ENCODE measurements around the gene NDUFS8. TPM values are rescaled to one million over a fixed set of nuclear protein-coding genes. Genes with fewer than 3 reads are reported as not detected.

The NDUFS8 gene
- total RNA-seq, 1 donor from 2014 or later = 125 TPM

- peak; percentile 43 for DNase-seq (ENCODE audit: low spot score)
- intact Hi-C loops (cut with micrococcal nuclease) = no loop called here
These were observed 33.6 kb upstream of the NDUFS8 start for GRCh38 chr11:67996622-67997474.

GRCh38 chr11:67997475-67997921, 33.0 kb upstream of the NDUFS8 start:
- peaks cover 13% of the 10 kb centered on the region for H3K4me1 Mint-ChIP-seq (ENCODE audit: low read depth)
- H3K4me3 Mint-ChIP-seq (ENCODE audit: low read depth) = no peak overlapping the region
- H3K9me3 Mint-ChIP-seq = no peaks in the 10 kb centered on the region

More at GRCh38 chr11:67996622-67997474, 33.6 kb upstream of the NDUFS8 start:
- Mint-ChIP-seq H3K9me3 (no peaks in the 10 kb centered on the region), H3K4me3 (ENCODE audit: low read depth) (no peak overlapping the region), H3K4me1 (ENCODE audit: low read depth) (peaks cover 13% of the 10 kb centered on the region), H3K27me3 (ENCODE audit: low read depth) (no peaks in the 10 kb centered on the region), H3K27ac (no peak overlapping the region), H3K36me3 (ENCODE audit: low read depth) (peaks cover 4% of the 10 kb centered on the region)

DNA sequence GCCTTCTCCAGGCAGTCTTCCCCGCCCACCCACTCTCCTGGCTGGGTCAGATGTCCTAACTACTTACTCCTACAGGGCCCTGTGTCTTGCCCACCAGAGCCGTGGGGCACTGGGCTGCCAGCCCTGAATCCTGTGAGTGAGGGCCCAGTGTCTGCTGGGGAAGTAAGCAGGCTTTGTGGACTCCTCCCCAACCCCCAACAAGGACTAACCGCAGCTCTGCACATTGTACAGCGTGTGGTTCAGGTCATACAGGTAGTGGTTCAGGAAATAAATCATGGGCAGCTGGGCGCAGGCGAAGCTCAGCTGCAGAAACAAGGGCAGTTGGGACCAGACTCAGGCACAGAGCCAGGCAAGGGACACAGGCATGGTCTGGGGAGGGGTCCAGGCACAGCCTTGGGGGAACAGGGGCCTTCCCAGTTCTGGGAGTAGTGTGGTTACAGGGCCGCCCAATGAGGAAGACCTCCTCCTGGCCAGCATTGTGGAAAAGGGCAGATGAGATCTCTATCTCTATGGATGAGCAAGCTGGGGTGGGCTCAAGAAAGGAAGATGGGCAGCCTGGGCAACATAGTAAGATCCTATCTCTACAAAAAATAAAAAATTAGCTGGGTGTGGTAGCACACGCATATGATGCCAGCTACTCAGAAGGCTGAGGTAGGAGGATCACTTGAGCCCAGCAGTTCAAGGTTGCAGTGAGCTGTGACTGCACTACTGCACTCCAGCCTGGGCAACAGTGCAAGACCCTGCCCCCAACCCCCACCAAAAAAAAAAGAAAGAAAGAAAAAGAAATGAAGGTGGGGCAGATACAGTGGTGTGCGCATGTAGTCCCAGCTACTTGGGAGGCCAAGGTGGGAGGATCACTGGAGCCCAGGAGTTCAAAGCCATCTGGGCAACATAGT, 32.1 kb upstream of the NDUFS8 start:
- intact Hi-C loops (cut with micrococcal nuclease) = no loop called here
- H3K36me3 Mint-ChIP-seq (ENCODE audit: low read depth) = peaks cover 4% of the 10 kb centered on the region
- H3K4me3 Mint-ChIP-seq (ENCODE audit: low read depth) = no peak overlapping the region
- peak overlapping the region; percentile 33 for H3K27ac Mint-ChIP-seq
- H3K27me3 Mint-ChIP-seq (ENCODE audit: low read depth) = no peaks in the 10 kb centered on the region
- no peaks in the 10 kb centered on the region for H3K9me3 Mint-ChIP-seq
- DNase-seq (ENCODE audit: low spot score) = peak; percentile 17
- H3K4me1 Mint-ChIP-seq (ENCODE audit: low read depth) = peaks cover 18% of the 10 kb centered on the region

More at GRCh38 chr11:67997475-67997921, 33.0 kb upstream of the NDUFS8 start:
- Mint-ChIP-seq H3K27ac (no peak overlapping the region), H3K27me3 (ENCODE audit: low read depth) (no peaks in the 10 kb centered on the region), H3K36me3 (ENCODE audit: low read depth) (peaks cover 4% of the 10 kb centered on the region)
- intact Hi-C loops (cut with micrococcal nuclease) = no loop called here
- no peak for DNase-seq (ENCODE audit: low spot score)

GRCh38 chr11:67999201-67999629, 31.3 kb upstream of the NDUFS8 start:
- H3K9me3 Mint-ChIP-seq = no peaks in the 10 kb centered on the region
- H3K4me1 Mint-ChIP-seq (ENCODE audit: low read depth) = peaks cover 16% of the 10 kb centered on the region
- no peak for DNase-seq (ENCODE audit: low spot score)

GRCh38 chr11:67999704-68000103, 30.8 kb upstream of the NDUFS8 start:
- H3K27ac Mint-ChIP-seq = no peak overlapping the region
- no peaks in the 10 kb centered on the region for H3K27me3 Mint-ChIP-seq (ENCODE audit: low read depth)
- H3K4me3 Mint-ChIP-seq (ENCODE audit: low read depth) = no peak overlapping the region
- DNase-seq (ENCODE audit: low spot score) = no peak
- H3K36me3 Mint-ChIP-seq (ENCODE audit: low read depth) = peaks cover 4% of the 10 kb centered on the region
- peaks cover 16% of the 10 kb centered on the region for H3K4me1 Mint-ChIP-seq (ENCODE audit: low read depth)
- H3K9me3 Mint-ChIP-seq = no peaks in the 10 kb centered on the region
- intact Hi-C loops (cut with micrococcal nuclease) = no loop called here

More at GRCh38 chr11:67999201-67999629, 31.3 kb upstream of the NDUFS8 start:
- H3K27ac Mint-ChIP-seq = no peak overlapping the region
- intact Hi-C loops (cut with micrococcal nuclease) = no loop called here
- no peak overlapping the region for H3K4me3 Mint-ChIP-seq (ENCODE audit: low read depth)
- H3K27me3 Mint-ChIP-seq (ENCODE audit: low read depth) = no peaks in the 10 kb centered on the region
- H3K36me3 Mint-ChIP-seq (ENCODE audit: low read depth) = peaks cover 4% of the 10 kb centered on the region

- Mint-ChIP-seq H3K27me3 (ENCODE audit: low read depth) (no peaks in the 10 kb centered on the region), H3K4me1 (ENCODE audit: low read depth) (peaks cover 21% of the 10 kb centered on the region), H3K9me3 (no peaks in the 10 kb centered on the region), H3K4me3 (ENCODE audit: low read depth) (peak overlapping the region; percentile 78), H3K27ac (no peak overlapping the region), H3K36me3 (ENCODE audit: low read depth) (no peaks in the 10 kb centered on the region)
- no peak for DNase-seq (ENCODE audit: low spot score)
- intact Hi-C loops (cut with micrococcal nuclease) = no loop called here
These were observed 27.9 kb upstream of the NDUFS8 start for GRCh38 chr11:68002575-68002937.

DNA sequence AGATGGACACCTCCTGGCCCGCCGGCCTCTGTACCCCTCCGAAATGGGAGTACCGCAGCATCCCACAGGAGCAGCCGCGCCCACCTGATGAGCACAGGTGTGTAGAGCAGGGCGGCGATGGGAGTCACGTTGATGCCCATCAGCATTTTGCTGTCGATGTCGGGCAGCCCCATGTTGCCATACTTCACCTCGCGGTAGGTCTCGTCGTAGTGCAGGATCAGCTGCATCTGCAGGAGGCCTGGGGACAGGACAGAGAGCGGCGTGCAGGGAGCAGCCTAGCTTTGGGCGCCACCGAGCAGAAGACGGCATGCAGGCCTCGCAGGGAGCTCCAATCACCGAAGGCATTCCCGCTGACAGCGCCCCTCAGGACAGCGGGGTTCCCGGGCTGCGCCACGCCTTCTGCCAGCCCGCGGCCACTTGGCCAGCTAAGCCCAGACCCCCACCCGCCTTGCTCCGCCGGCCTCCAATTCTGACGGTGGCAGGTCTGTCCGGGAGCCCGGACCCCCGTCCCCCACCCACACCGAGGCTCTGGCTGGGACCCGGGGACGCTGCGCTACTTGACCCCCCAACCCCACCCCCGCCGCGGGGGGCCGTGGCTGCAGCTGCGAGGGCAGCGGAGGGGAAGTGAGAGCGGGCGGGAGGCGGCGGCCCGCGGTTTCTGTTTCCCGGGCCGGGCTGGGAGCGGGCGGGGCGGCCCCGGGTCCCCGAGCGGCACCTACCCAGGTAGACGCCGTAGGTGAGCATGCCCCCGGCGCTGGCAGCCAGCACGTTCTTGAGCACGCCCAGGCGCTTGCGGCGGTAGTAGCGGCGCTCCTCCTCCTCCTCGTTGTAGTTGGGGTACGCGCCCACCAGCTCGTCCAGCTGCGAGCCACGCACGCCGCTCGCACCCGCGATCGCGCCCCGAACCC, 27.3 kb upstream of the NDUFS8 start:
- Mint-ChIP-seq H3K9me3 (no peaks in the 10 kb centered on the region), H3K4me1 (ENCODE audit: low read depth) (peaks cover 18% of the 10 kb centered on the region), H3K27ac (no peak overlapping the region), H3K27me3 (ENCODE audit: low read depth) (no peaks in the 10 kb centered on the region), H3K36me3 (ENCODE audit: low read depth) (no peaks in the 10 kb centered on the region), H3K4me3 (ENCODE audit: low read depth) (peak overlapping the region; percentile 78)
- peak; percentile 30 for DNase-seq (ENCODE audit: low spot score)
- intact Hi-C loops (cut with micrococcal nuclease) = no loop called here

GRCh38 chr11:68003846-68004550, 26.5 kb upstream of the NDUFS8 start, which contains the start of gene UNC93B1:
Gene UNC93B1 (minus strand): TSS chr11:68004097. CDS start chr11:68004043, 54 bp downstream.
- Mint-ChIP-seq H3K36me3 (ENCODE audit: low read depth) (no peaks in the 10 kb centered on the region), H3K27ac (peak within 1 kb of the TSS; percentile 78)
- intact Hi-C loops (cut with micrococcal nuclease) = loop anchor here (1.0 kb wide), 1 partner anchor 26 kb away; the partner anchor contains the start of gene NDUFS8

GRCh38 chr11:68004551-68005335, 25.7 kb upstream of the NDUFS8 start:
- Mint-ChIP-seq H3K27me3 (ENCODE audit: low read depth) (no peaks in the 10 kb centered on the region), H3K9me3 (no peaks in the 10 kb centered on the region), H3K4me1 (ENCODE audit: low read depth) (peaks cover 20% of the 10 kb centered on the region), H3K4me3 (ENCODE audit: low read depth) (peak overlapping the region; percentile 78), H3K27ac (peak overlapping the region; percentile 69), H3K36me3 (ENCODE audit: low read depth) (no peaks in the 10 kb centered on the region)
- DNase-seq (ENCODE audit: low spot score) = no peak
- intact Hi-C loops (cut with micrococcal nuclease) = loop anchor here (1.0 kb wide), 1 partner anchor 26 kb away; the partner anchor contains the start of gene NDUFS8

More at GRCh38 chr11:68003846-68004550, 26.5 kb upstream of the NDUFS8 start, which contains the start of gene UNC93B1:
- Mint-ChIP-seq H3K27me3 (ENCODE audit: low read depth) (no peaks in the 10 kb centered on the region), H3K4me3 (ENCODE audit: low read depth) (peak within 1 kb of the TSS; percentile 78), H3K9me3 (no peaks in the 10 kb centered on the region), H3K4me1 (ENCODE audit: low read depth) (peaks cover 16% of the 10 kb centered on the region)
- peak; percentile 79 for DNase-seq (ENCODE audit: low spot score)

DNA sequence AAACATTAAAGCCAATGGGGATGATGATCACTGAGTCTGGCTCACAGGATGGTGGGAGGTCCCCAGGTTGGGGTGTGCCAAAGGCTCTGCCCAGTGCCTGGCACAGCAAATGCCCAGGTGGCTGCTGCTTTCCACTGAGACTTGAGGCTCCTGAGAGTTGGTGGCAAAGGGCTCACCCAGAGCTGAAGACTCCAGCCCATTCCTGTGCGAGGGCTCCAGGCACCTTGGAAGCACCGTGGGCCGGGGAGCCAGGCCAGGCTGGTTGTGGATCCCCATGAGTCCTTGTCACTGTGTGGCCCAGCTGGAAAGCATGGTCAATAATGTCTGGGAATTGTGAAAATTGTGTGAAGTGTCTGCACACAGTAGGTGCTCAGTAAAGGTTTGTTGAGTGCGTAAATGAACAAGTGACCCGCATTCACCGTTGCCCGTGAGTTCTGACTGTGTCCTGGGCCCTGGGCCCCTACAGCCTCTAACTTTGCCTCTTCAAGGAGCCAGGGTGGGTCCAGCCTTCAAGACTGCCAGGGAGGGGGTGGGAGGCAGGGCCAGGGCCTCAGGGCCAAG, 23.8 kb upstream of the NDUFS8 start:
- intact Hi-C loops (cut with micrococcal nuclease) = no loop called here
- Mint-ChIP-seq H3K36me3 (ENCODE audit: low read depth) (no peaks in the 10 kb centered on the region), H3K4me3 (ENCODE audit: low read depth) (no peak overlapping the region), H3K9me3 (no peaks in the 10 kb centered on the region), H3K4me1 (ENCODE audit: low read depth) (peaks cover 20% of the 10 kb centered on the region), H3K27ac (no peak overlapping the region), H3K27me3 (ENCODE audit: low read depth) (no peaks in the 10 kb centered on the region)
- no peak for DNase-seq (ENCODE audit: low spot score)
